ENCODE results near the gene IQSEC3.
A peak's percentile ranks its signal among the peaks of the same experiment; 100 is the strongest.
"Not testable (repeated sequence)": the region's sequence is repeated elsewhere in the genome, so short reads cannot be mapped to it uniquely, and the experiment has no call there.

The IQSEC3 gene

GRCh38 chr12:184811-185575 lies 118.4 kb downstream of the IQSEC3 start:
- DNase-seq = no peak

DNA sequence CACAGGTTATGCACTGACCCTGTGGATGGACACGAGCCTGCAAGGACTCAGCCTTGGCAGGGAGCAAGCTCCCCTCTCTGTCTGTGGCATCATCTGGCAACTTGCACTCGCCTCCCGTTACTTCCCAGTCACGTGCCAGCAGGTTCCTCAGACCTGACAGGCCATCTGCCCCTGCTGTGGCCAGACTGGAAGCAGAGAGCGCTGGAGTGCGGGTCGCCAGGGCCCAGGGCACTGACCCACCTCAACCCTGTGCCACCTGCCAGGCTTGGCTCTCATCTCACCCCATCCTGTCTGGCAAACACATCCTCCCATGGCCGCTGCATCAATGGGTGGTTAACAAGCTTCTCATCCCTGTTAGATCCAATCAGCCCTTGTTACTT lies 119.0 kb downstream of the IQSEC3 start:
- DNase-seq = no peak

DNA sequence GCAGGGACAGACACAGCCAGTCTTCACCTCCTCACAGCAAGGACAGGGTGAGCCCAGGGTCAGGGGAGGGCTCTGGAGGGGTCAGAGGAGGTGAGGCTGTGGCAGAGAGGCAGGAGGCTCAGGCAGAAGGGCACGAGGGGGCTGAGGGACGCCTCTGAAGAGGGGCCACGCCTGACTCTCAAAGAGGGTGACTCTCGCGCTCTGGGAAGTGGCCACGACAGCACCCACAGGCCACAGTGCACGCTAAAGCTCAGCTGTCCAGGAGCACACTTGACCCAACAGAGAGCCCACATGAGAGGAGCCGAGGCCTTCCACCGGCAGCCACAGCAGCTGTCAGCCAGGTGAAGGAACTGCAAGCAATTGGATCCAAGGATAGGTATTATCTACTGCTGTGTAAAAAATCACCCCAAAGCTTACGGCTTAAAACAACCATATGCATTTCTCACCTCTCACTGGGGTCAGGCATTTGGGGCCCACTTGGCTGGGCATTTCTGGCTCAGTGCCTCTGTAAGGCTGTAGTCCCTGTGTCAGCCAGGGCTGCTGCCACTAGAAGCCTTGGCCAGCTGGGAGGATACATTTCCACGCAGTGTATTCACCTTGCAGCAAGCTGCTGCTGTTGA lies 119.5 kb downstream of the IQSEC3 start:
- DNase-seq = no peak

DNA sequence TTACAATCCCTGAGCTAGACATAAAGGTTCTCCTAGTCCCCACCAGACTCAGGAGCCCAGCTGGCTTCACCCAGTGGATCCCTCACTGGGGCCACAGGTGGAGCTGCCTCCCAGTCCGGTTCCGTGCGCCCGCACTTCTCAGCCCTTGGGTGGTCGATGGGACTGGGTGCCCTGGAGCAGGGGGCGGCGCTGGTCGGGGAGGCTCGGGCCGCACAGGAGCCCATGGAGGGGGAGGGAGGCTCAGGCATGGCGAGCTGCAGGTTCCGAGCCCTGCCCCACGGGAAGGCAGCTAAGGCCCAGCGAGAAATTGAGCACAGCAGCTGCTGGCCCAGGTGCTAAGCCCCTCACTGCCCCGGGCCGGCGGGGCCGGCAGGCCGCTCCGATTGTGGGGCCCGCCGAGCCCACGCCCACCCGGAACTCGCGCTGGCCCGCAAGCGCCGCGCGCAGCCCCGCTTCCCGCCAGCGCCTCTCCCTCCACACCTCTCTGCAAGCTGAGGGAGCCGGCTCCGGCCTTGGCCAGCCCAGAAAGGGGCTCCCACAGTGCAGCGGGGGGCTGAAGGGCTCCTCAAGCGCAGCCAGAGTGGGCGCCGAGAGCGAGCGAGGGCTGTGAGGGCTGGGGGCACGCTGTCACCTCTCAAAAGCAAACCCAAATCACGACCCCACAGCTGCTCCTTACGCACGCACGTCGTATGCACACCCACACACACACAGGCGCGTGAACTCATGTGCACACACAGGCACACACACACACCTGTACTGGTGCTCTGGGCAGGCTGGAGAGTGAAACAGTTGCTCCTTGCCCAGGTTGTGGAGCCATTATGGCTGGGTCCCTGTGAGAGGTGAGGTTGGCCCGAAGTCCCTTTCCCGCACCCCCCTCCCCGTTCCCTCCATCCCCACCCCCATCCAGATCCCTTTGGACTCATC lies 121.7 kb downstream of the IQSEC3 start:
- DNase-seq = not testable (repeated sequence)

DNA sequence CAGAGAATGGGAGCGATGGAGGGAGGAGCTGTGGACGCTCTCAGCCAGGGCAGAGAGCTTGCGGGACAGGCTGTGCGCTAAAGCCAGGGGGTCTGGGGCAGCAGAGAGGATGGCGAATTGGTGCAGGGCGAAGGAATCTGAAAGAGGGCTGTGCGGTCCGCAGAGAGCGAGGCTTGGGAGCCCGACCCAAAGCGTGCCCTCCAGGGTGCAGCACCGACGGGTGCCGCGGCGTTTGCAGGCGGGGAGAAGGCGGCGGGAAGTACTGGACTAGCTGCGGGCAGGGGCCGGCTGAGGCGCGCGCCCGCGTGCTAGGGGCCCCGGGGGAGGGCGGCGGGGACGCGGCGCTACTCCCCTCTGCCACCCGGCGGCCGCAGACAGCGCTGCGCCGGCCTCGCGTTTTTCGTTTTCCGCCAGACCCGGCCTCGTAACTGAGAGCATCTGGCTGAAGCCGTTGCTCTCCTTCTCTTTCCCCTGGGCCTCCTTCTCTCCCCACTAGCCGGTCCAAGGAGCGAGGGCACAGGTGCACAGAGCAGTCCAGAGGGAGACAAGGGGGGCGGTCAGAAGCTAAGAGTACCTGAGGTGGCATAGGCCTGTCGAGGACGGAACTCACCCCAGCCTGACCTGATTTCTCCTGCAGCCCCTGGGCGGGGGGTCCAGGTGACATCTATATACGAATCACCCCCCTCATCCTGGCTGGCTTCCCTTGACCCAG lies 122.5 kb downstream of the IQSEC3 start:
- DNase-seq = peak; percentile 38

- no peak for DNase-seq
Observed at GRCh38 chr12:189622-189962, 123.0 kb downstream of the IQSEC3 start.

DNA sequence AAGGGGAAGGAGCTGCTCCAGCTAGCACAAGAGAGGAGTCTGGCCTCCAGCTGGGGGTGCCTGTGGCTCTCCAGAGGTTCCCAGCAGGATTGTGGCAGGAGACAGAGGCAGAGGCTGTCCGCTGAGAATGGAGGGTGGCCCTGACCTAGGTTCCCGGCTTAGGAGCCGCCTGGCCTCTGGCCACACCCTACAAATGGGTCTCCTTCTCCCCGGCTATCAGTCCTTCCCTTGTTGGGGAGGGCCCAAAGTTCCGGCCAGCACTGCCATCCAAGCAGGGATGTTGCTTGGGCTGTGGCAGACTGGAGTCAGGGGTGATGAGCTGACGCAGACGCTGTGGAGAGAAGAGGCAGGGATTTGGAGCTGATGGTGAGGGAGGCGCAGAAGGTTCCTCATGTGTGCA lies 124.3 kb downstream of the IQSEC3 start:
- no peak for DNase-seq

DNA sequence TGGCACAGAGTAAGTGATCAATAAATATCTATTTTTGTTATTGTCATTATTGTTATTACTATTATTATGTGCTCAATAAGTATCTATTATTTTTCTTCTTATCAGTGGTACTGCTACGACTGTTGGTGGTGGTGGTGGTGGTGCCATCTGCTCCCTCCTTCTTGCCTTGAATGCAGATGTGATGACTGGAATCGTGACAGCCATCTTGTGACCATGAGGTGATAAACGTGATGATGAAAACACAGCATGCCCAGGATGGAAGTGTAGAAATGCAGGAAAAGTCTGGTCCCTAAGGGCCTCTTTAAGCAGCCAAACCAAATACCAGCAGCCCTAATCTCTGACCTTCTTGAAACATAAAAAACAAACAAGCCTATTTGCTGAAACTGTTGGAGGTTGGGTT lies 125.0 kb downstream of the IQSEC3 start:
- no peak for DNase-seq

- no peak for DNase-seq
Observed at GRCh38 chr12:193261-193660, 126.7 kb downstream of the IQSEC3 start.

DNA sequence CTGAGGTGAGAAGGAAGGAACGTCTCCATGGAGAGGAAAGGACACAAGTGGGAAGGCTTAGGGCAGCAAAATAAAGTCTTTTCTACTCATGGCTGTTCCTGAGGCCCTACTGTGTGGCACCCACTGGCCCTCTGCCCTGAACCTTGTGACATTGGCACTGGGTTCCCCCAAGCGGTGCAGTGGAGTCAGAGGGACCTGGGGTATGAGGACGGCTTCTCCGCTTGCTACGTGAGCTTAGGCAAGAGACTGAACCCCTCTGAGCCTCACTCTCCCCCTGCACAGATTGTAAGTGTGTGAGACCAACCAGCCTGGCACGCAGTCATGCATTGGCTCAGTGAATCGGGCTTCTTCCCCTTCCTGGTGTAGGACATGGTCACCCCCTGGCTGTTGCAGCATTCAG lies 127.7 kb downstream of the IQSEC3 start:
- no peak for DNase-seq

DNA sequence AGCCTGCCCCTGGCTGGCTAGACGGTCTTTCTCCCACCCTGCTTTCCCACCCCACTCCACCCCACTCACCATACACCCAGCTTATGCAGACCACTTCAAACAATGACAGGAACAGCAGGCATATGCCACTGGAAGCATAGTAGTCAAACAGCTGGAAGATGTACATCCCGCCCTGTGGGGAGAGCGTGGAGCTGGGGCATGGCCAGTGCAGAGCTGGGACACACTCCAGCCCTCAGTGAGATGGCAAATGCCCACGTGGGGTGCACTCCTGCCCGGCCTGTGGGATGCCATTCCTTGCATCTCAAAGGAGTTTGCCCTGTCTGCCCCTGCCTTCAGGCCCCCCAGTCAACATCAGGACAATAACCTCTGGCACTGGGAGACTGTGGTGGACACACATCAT lies 128.6 kb downstream of the IQSEC3 start:
- no peak for DNase-seq

DNA sequence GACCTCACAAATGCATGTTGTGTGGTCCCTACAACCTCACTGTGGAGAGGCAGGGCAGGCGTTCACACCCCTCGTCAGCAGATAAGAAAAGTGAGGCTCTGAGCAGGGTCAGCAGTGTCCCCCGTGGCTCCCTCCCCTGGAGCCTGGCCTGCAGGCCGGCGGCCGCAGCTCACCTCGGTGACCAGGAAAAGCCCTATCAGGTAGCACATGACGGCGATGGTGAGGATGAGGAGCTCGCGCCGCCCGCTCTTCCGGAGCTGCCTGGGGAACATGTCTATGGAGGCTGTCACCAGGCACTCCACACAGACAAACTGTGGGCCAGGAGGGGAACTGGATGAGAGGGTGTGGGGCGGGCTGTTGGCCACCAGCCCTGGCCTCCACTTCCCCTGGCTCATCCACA lies 129.4 kb downstream of the IQSEC3 start:
- no peak for DNase-seq

- no peak for DNase-seq
Observed at GRCh38 chr12:196436-196835, 129.9 kb downstream of the IQSEC3 start.

DNA sequence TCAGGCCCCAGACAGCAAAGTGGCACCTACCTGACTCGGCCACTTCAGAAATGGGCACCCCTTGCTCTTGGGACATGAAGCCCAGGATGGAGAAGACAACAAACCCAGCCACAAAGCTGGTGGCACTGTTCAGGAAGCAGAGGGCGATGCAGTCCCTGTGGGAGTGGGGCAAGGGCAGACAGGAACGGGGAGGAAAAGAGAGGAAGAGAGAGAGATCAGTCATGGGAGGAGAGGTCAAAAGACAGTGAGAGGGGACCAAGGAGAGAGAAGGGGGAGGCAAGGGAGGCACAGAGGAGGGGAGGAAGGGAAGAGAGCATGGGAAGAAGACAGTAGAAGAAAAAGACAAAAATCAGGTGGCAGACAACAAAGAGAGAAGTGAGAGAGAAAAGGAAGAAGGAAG lies 130.8 kb downstream of the IQSEC3 start:
- DNase-seq = no peak

DNA sequence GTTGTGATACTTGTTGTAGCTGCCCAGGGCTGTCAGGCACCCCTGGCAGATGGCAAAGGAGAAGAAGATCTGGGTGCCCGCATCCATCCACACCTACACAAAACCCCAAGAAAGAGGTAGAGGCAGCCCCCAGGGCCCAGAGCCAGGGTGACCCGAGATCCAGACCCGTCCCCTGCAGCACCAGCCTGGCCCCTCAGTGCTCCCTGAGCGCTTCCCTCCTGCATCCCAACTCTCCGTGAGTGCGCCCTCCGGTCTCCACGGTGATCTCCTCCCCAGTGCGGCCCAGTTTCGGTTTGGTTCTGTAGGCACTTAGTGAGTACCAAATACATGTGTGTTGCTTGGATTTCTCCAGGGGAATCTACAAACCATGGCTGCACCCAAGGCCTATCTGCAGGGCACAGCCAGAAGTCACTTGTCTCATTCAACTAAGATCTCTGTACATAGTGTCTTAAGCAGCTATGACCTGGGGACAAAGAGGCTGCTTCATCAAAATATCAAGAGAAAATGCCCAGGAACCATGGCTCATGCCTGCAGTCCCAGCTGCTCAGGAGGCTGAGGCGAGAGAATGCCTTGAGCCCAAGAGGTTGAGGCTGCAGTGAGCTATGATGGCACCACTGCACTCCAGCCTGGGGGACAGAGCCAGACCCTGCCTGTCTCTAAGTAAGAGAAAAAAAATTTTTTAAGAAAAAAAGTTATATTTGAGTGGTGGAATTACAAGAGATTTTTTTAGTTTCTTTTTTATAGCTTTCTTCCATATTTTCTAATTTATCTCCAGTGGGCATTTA lies 131.5 kb downstream of the IQSEC3 start:
- no peak for DNase-seq

- no peak for DNase-seq
Observed at GRCh38 chr12:198705-199104, 132.1 kb downstream of the IQSEC3 start.

DNA sequence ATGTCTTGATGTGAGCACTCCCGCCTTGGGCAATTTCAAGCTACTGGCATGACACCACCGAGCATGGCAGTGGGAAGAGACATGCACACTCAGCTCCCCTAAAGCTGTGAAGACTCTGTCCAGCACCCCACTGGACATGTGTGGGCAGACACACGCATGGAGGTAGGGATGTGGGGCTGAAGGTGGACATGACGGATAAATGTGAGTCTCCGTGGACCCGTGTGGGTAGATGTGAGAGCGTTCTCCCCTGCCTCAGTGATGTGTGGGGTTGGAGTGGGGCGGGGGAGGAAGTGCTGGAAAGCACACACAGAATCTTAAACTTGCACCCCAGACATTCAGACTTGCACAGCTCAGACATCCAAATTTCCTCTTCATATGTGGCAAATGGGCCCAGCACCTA lies 134.8 kb downstream of the IQSEC3 start:
- no peak for DNase-seq

DNA sequence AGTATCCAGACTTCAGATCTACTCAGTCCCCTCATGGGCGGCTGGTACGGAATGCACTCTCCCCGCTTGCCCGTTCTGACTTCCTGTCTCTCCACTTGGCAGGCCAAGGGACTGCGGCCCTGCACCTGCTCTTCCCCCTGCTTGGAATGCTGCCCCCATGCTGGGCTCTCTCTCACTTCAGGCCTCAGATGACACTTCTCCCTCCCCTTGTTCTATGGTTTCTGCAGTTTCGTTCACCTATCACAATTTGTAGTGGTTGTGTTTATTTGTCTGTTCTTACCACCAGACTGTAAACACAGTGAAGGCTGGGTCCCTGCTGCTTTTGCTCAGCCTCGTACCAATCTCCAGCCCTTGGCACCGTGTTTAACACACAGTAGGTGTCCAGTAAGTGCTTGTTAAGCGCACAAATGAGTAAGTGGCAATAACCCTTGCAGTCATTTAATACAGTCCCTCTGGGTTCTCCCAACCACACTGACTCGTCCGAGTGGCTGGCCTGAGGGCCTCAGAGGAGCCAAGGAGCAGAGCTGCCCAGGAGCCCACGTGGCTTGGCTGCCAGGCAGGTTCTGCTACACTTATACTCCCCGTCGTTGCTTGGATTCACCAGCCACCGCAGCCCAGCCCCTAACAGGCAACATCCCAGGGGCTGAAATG lies 135.6 kb downstream of the IQSEC3 start:
- peak; percentile 9 for DNase-seq

- DNase-seq = no peak
Observed at GRCh38 chr12:203074-203461, 136.5 kb downstream of the IQSEC3 start.

DNA sequence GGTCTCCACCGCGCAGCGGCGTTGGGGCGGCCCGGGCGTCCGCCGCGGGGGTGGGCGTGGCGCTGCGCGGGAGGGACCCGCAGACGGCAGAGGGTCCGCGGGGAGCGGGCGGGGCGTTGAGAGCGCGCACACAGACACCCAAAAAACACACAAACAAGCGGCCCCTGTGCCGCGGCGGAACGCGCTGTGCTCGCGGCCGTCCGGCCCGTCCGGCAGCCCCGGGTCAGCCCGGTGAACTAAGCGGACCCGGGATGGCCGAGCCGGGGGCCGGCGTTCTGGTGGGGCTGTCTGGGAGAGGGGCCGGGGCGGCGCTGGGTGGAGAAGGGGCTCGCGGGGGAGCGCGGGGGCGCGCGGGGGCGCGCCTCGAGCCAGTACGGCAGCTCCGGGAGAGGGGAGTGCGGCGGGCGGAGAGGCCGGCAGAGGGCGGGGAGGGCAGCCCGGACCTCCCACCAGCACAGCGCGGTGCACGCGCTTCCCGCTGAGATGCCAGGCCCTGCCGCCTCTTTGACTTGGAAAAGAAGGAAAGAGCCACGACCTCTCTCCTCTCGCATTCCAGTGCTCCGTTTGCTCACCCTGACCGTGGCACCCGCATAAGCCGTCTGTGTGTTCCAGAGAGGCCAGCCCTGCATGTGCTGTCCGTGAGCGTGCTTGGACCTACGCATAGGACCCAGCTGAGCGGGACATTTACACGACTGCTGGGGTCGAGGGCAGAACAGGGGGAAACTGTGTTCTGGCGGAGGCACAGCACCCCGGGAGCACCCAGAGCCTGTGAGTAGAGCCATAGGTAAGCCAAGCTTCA lies 137.1 kb downstream of the IQSEC3 start:
- DNase-seq = no peak

GRCh38 chr12:204261-204678 lies 137.7 kb downstream of the IQSEC3 start:
- no peak for DNase-seq

Data from NCI-H748 treated with DMSO at 0.1 percent for 48 hours (cell line).